HG03342 (cell line): ENCODE measurements around the gene ISL2.

Experiments
- ATAC-seq: cut with Tn5 transposase; IDR thresholded peaks from one replicate; pipeline ENCODE4 v1.9.1; 2021; ENCODE audit warnings: mild to moderate bottlenecking, moderate library complexity; ENCODE audit not compliant: unreplicated experiment

Gene ISL2

GRCh38 chr15:76327191-76328105, 9.1 kb upstream of the ISL2 start:
- no peak for ATAC-seq

DNA sequence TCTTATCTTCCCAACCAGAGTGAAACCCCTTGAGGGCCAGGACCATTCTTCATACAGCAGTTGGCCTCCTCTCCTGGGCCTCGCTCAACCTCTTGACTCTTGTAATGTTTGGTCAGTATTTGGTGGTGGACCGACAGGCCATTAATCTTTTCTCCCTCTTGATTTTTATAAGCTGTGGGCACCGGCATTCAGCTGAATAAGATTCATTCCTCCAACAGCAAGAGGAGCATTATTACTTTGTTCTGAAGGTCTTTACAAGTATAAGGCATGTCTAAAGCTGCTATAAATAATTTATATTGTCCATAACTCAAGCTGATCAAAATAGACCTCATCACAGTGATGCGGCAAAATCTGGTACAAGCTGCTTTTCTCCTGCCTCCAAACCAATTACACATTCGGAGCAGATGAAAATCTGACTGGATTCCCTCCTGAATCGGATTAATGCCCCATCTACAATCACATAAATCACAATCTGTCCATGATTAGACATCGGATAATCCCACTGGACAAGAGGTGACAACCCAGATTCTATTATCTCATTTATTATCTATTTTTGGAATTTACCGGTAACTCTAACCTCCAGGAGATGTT, 8.4 kb upstream of the ISL2 start:
- ATAC-seq: no peak

GRCh38 chr15:76328958-76329357, 7.6 kb upstream of the ISL2 start:
- ATAC-seq: no peak

DNA sequence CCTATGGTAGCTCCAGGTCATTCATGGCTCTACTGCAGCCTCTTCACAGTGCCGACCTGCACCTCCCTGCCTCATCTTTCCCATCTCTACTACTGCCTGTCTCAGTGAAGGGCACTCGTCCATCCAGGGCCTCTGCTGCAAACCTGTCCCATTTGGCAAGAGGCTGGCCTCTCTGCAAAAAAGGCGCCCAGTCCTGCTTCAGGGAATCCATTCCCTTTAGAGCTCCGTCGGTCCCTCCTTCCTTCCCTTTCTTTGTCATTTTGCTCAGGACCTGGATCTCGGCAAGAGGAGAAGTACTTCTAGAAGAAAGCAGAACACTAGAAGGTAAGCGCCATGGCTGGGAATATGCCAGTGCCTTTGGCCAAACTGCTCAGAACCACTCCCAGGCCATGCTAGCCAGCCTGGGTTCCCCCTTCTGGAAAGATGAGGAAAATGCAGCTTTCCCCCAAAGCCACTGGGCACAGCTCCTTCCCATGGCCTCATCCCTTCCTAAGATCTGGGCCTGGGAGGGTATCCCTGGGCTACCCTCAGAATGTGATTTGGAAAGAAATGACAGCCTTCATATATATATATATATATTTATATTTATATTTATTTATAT, 6.4 kb upstream of the ISL2 start:
- ATAC-seq: no peak

GRCh38 chr15:76332796-76333195, 3.8 kb upstream of the ISL2 start:
- no peak for ATAC-seq

GRCh38 chr15:76333309-76333708, 3.3 kb upstream of the ISL2 start:
- ATAC-seq: no peak

- no peak for ATAC-seq
Observed at GRCh38 chr15:76333720-76334437, 2.7 kb upstream of the ISL2 start.

DNA sequence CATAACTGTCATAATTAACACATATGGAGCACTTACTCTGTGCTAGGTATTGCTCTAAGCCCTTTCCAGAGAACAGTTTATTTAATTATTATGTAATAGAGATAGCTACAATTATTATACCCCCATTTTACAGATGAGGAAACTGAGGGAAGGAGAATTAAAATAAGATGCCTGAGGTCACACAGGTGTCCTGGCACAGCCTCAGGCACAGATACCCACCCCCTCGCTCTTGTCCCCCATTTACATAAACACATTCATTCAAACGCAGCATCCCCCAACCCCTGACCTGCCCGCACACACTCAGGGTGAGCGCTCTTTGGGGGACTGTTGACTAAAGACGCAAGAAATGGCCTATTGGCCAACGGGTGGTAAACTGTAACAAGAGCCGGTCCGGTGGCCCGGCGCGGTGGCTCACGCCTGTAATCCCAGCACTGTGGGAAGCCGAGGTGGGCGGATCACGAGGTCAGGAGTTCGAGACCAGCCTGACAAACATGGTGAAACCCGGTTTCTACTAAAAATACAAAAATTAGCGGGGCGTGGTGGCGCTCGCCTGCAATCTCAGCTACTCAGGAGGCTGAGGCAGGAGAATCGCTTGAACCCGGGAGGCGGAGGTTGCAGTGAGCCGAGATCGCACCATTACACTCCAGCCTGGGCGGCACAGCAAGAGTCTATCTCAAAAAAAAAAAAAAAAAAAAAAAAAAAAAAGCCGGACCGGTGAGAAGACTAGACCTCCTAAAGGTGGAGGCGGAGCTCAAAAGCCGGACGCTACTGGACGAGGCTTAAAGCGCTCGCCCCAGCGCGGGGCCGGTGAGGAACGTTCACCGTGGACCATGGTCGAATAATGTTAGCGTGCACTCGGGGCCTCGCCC, 1.9 kb upstream of the ISL2 start:
- ATAC-seq: no peak

DNA sequence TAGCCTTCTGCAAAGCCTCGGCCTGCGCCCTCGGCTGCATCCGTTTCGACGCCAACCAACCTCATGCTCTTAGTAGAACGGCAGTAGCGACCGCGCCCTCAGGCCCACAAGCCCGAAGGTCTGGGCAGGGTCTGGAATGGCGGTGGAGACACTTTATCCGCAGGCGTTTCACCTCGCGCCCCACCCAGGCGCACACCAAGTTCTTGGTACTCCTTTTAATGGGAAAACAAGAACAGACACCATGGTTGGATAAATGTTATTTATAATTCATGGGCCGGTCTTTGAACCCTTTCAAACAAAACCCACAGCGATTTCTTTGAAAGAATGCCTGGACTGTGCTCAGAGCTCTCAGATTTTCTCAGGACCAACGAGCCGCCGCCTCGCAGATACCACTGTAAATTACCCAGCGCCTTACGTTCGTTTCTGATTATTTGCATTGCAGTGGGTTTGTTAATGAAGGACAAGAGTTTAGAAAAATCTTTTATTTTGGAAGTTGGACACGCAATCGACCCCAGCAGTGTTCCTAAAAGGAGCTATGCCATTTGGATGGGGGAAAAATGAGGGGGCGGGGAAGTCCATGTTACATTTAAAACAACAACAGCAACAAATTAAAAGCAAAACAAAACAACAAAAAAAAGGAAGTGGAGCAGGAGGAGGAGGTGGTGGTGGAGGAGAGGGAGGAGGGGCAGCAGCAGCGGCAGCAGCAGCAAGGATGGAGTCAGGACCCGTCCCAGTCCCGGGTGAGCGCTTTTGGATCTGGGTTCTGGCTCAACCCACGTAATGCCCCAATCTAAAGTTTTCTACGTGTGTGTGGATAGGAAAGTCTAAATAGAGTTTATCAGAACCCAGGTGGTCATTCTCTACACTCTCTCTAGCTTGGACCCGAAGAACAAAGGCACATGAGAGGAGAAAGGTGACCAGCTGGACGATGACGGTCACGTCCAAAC, 993 bp upstream of the ISL2 start:
- no peak for ATAC-seq

GRCh38 chr15:76337059-76337695, 604 bp downstream of the ISL2 start:
- no peak for ATAC-seq

GRCh38 chr15:76337696-76338485, 1.3 kb downstream of the ISL2 start:
- ATAC-seq: no peak

DNA sequence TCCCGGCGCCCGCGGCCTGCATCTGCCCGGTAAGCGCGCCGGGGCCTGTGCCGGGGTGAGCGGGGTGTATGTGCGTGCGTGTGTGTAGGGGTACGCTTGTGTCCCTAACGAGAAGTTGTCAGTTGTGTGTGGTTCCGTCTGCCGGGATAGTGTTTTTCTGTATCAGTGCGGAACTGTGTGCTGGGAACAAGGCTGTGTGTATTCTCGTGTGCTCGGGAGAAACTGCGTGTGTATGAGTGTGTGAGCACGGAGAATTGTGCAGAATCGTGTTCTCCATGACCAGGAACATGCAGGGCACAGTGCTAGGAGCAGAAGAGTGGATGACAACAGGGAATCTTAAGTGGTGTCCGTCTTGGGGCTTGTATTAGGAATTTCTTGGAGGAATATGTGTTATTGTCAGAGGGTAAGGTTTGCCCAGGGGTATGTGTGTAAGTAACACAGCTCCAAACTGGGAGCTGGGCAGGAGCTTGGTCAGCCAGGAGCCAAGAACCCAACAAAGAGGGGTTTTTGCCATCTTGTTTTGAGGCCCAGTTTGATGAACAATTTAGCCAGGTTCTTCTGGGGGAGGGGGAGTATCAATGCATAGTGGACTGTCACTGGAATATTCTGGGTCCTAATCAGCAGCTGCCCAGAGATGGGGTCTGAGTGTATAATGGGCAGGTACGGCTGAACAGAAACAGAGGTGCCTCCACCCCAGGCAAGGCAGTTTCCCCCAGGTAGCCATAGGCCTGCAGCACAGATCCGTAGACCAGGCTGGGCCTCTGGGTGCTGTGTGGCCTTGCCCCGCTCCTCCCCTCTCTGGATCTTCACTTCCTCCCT, 2.1 kb downstream of the ISL2 start:
- ATAC-seq: no peak

GRCh38 chr15:76339305-76340197, 3.0 kb downstream of the ISL2 start:
- ATAC-seq: no peak

GRCh38 chr15:76340198-76340802, 3.7 kb downstream of the ISL2 start:
- ATAC-seq: no peak

GRCh38 chr15:76340803-76341365, 4.3 kb downstream of the ISL2 start:
- ATAC-seq: no peak
